Neural cell (in vitro differentiated cells): ENCODE data around the gene SUMO2. TPM values are rescaled to one million over a fixed set of nuclear protein-coding genes. Genes with fewer than 3 reads are reported as not detected.
"Not testable (repeated sequence)": the region's sequence is repeated elsewhere in the genome, so short reads cannot be mapped to it uniquely, and the experiment has no call there.

Source experiments
- H2AFZ ChIP-seq: fragments of 200-600, 300-800 bp; sonication (generic), shearing (Covaris generic); 2 replicates; pipeline ENCODE4 v1.6.0; 2014; ENCODE audit warnings: low read depth, mild to moderate bottlenecking, antibody characterized with exemption, low read length, moderate library complexity
- H3F3A ChIP-seq: fragments of 200-600 bp; shearing (Covaris generic); 2 replicates; pipeline ENCODE4 v1.6.1; 2016; ENCODE audit warnings: mild to moderate bottlenecking, moderate library complexity, mixed read lengths, antibody characterized with exemption, low read length; ENCODE audit not compliant: insufficient read depth, poor library complexity, severe bottlenecking
- H3K27ac ChIP-seq: fragments of 200-600, 300-800 bp; sonication (generic), shearing (Covaris generic); 2 replicates; pipeline ENCODE4 v1.5.1; 2014; ENCODE audit warnings: mild to moderate bottlenecking, low read length, moderate library complexity
- H3K27me3 ChIP-seq: fragments of 300-800, 200-600 bp; sonication (generic), shearing (Covaris generic); 2 replicates; pipeline ENCODE4 v1.6.0; 2014; ENCODE audit warnings: mild to moderate bottlenecking, low read depth, low read length, moderate library complexity; ENCODE audit not compliant: insufficient read depth
- H3K36me3 ChIP-seq: fragments of 300-800, 200-600 bp; sonication (generic), shearing (Covaris generic); 2 replicates; pipeline ENCODE4 v1.5.1; 2014; ENCODE audit warnings: mild to moderate bottlenecking, antibody characterized with exemption, low read length, moderate library complexity; ENCODE audit not compliant: insufficient read depth
- H3K4me2 ChIP-seq: fragments of 300-800, 200-600 bp; sonication (generic), shearing (Covaris generic); 2 replicates; pipeline ENCODE4 v1.6.0; 2014; ENCODE audit warnings: mild to moderate bottlenecking, low read length
- H3K4me3 ChIP-seq: fragments of 300-800, 200-600 bp; sonication (generic), shearing (Covaris generic); 2 replicates; pipeline ENCODE4 v1.5.1; 2014; ENCODE audit warnings: mild to moderate bottlenecking, low read length, moderate library complexity
- H3K79me2 ChIP-seq: fragments of 200-600 bp; shearing (Covaris generic); replicated peaks from 2 replicates; pipeline ENCODE4 v1.6.0; 2014; ENCODE audit warnings: mild to moderate bottlenecking, low read length, moderate library complexity; ENCODE audit not compliant: insufficient read depth
- H3K9ac ChIP-seq: fragments of 300-800, 200-600 bp; sonication (generic), shearing (Covaris generic); 2 replicates; pipeline ENCODE4 v1.6.1; 2016; ENCODE audit warnings: mild to moderate bottlenecking, low read length, mixed read lengths
- H3K9me2 ChIP-seq: fragments of 200-600 bp; shearing (Covaris generic); 2 replicates; pipeline ENCODE4 v1.6.1; 2016; ENCODE audit warnings: mild to moderate bottlenecking, low read length, mixed read lengths; ENCODE audit not compliant: insufficient read depth
- H3K9me3 ChIP-seq: fragments of 200-600, 300-800 bp; sonication (generic), shearing (Covaris generic); 2 replicates; pipeline ENCODE4 v1.6.1; 2016; ENCODE audit warnings: mild to moderate bottlenecking, mixed run types, low read length, moderate library complexity, mixed read lengths
- H4K20me1 ChIP-seq: fragments of 200-600 bp; shearing (Covaris generic); 2 replicates; pipeline ENCODE4 v1.6.1; 2016; ENCODE audit warnings: mild to moderate bottlenecking, mixed run types; ENCODE audit not compliant: insufficient read depth
- CTCF ChIP-seq: fragments of 450-650 bp; IDR thresholded peaks from 2 replicates; pipeline ENCODE4 v1.5.1; 2014; ENCODE audit warnings: antibody characterized with exemption, mild to moderate bottlenecking, moderate library complexity; ENCODE audit not compliant: poor library complexity, severe bottlenecking
- EP300 ChIP-seq: fragments of 450-650 bp; conservative IDR thresholded peaks from 2 replicates; pipeline ENCODE4 v1.6.1; 2014; ENCODE audit warnings: antibody characterized with exemption, mild to moderate bottlenecking, moderate library complexity; ENCODE audit not compliant: poor library complexity, severe bottlenecking
- EZH2 ChIP-seq: fragments of 200-600, 300-800 bp; shearing (Covaris generic), sonication (generic); IDR thresholded peaks from 2 replicates; pipeline ENCODE4 v1.6.1; 2014; ENCODE audit warnings: antibody characterized with exemption, low read length, borderline replicate concordance, mild to moderate bottlenecking; ENCODE audit not compliant: insufficient read depth, poor library complexity, severe bottlenecking
- MXI1 ChIP-seq: fragments of 450-650 bp; conservative IDR thresholded peaks from 2 replicates; pipeline ENCODE4 v1.6.1; 2014; ENCODE audit warnings: antibody characterized with exemption, mild to moderate bottlenecking; ENCODE audit not compliant: poor library complexity, severe bottlenecking
- POLR2AphosphoS5 ChIP-seq: IDR thresholded peaks from 2 replicates; pipeline ENCODE4 v1.6.1; 2012
- RAD21 ChIP-seq: fragments of 450-650 bp; conservative IDR thresholded peaks from 2 replicates; pipeline ENCODE4 v1.6.1; 2014; ENCODE audit warnings: antibody characterized with exemption, mild to moderate bottlenecking, moderate library complexity
- REST ChIP-seq: IDR thresholded peaks from 2 replicates; pipeline ENCODE4 v1.6.1; 2012; ENCODE audit warnings: borderline replicate concordance
- SMC3 ChIP-seq: fragments of 450-650 bp; conservative IDR thresholded peaks from 2 replicates; pipeline ENCODE4 v1.6.1; 2014; ENCODE audit warnings: antibody characterized with exemption, mild to moderate bottlenecking, moderate library complexity; ENCODE audit not compliant: poor library complexity
- TAF1 ChIP-seq: IDR thresholded peaks from 2 replicates; pipeline ENCODE4 v1.6.1; 2012; ENCODE audit warnings: low read depth
- polyA plus RNA-seq: library from polyadenylated mRNA; depleted of rRNA; stranded (reverse); fragments of >200 nt; gene quantifications from 2 replicates; pipeline ENCODE4 v1.2.3, GENCODE V29; 2014

Gene SUMO2
- polyA plus RNA-seq, 1 donor from 2014 or later = 283 TPM

- not testable (repeated sequence) for H3K27me3 ChIP-seq, H2AFZ ChIP-seq, H3K27ac ChIP-seq, H3K9ac ChIP-seq, H3K79me2 ChIP-seq, H3K36me3 ChIP-seq, H3K4me2 ChIP-seq, H3K4me3 ChIP-seq, H3K9me3 ChIP-seq, H3F3A ChIP-seq, H3K9me2 ChIP-seq, H4K20me1 ChIP-seq
Observed at GRCh38 chr17:75164606-75165005, 18.2 kb downstream of the SUMO2 start.

- TF ChIP-seq EP300 (no peak), SMC3 (no peak), MXI1 (no peak), TAF1 (no peak), REST (no peak), POLR2AphosphoS5 (no peak), CTCF (no peak), RAD21 (no peak), EZH2 (no peak)
Observed at GRCh38 chr17:75163074-75163473, 19.7 kb downstream of the SUMO2 start.

GRCh38 chr17:75160211-75160610 is 22.5 kb downstream of the SUMO2 start:
- Histone ChIP-seq H3K9me3 (no peaks in the 10 kb centered on the region), H3K27me3 (no peaks in the 10 kb centered on the region), H3K9me2 (no peaks in the 10 kb centered on the region), H3F3A (peaks cover 2% of the 10 kb centered on the region), H3K4me3 (no peak overlapping the region), H4K20me1 (no peaks in the 10 kb centered on the region), H3K4me2 (no peak overlapping the region), H3K27ac (no peak overlapping the region), H3K9ac (no peak overlapping the region), H2AFZ (no peak overlapping the region), H3K36me3 (peaks cover 6% of the 10 kb centered on the region), H3K79me2 (peaks cover 7% of the 10 kb centered on the region)
- TF ChIP-seq POLR2AphosphoS5 (no peak), REST (no peak), SMC3 (no peak), EZH2 (no peak), CTCF (no peak)

More at GRCh38 chr17:75163074-75163473, 19.7 kb downstream of the SUMO2 start:
- Histone ChIP-seq H3K9me3 (no peaks in the 10 kb centered on the region), H3F3A (no peaks in the 10 kb centered on the region), H3K9me2 (no peaks in the 10 kb centered on the region), H3K79me2 (peaks cover 7% of the 10 kb centered on the region), H2AFZ (no peak overlapping the region), H3K27ac (no peak overlapping the region), H3K9ac (no peak overlapping the region), H3K27me3 (no peaks in the 10 kb centered on the region), H4K20me1 (no peaks in the 10 kb centered on the region), H3K4me3 (no peak overlapping the region), H3K4me2 (no peak overlapping the region), H3K36me3 (no peaks in the 10 kb centered on the region)
